DMS153 (cell line): ENCODE measurements around the gene NXT1.

Source experiments
- DNase-seq: peaks from one replicate; lab custom pipeline; 2025; lab: John Stamatoyannopoulos, UW

NXT1 gene

GRCh38 chr20:23391707-23392310, 41.2 kb downstream of the NXT1 start:
- DNase-seq = no peak

GRCh38 chr20:23393996-23394775, 43.6 kb downstream of the NXT1 start:
- DNase-seq = no peak

- DNase-seq = peak; percentile 8
These were observed 46.5 kb downstream of the NXT1 start for GRCh38 chr20:23396950-23397627.

- DNase-seq = no peak
These were observed 47.4 kb downstream of the NXT1 start for GRCh38 chr20:23397961-23398360.

- DNase-seq = no peak
These were observed 49.1 kb downstream of the NXT1 start for GRCh38 chr20:23399568-23400241.

- no peak for DNase-seq
These were observed 50.5 kb downstream of the NXT1 start for GRCh38 chr20:23401051-23401450.

- DNase-seq = no peak
These were observed 53.2 kb downstream of the NXT1 start for GRCh38 chr20:23403751-23404150.

- DNase-seq = no peak
These were observed 53.6 kb downstream of the NXT1 start for GRCh38 chr20:23404196-23404595.
